Skeletal muscle satellite cell (primary cell): ENCODE data around the gene APOL2.
"Not testable (repeated sequence)": the region's sequence is repeated elsewhere in the genome, so short reads cannot be mapped to it uniquely, and the experiment has no call there.

Experiments
- H3K27me3 ChIP-seq: 2 replicates; pipeline ENCODE4 v1.7.0; 2013; ENCODE audit warnings: low read length; ENCODE audit not compliant: control insufficient read depth, insufficient read depth
- H3K36me3 ChIP-seq: 2 replicates; pipeline ENCODE4 v1.7.0; 2013; ENCODE audit warnings: mild to moderate bottlenecking, control low read depth, low read length; ENCODE audit not compliant: insufficient read depth
- H3K4me1 ChIP-seq: 2 replicates; pipeline ENCODE4 v1.7.0; 2013; ENCODE audit warnings: low read length; ENCODE audit not compliant: control insufficient read depth, insufficient read depth
- H3K4me2 ChIP-seq: 2 replicates; pipeline ENCODE4 v1.7.0; 2013; ENCODE audit warnings: mild to moderate bottlenecking, low read length
- H3K4me3 ChIP-seq: 2 replicates; pipeline ENCODE4 v1.7.0; 2013; ENCODE audit warnings: low read length
- H3K9ac ChIP-seq: 2 replicates; pipeline ENCODE4 v1.7.0; 2013; ENCODE audit warnings: mild to moderate bottlenecking, low read depth, low read length, moderate library complexity
- H3K9me3 ChIP-seq: replicated peaks from 2 replicates; pipeline ENCODE4 v1.7.0; 2013; ENCODE audit warnings: mild to moderate bottlenecking, control low read depth, low read length

The APOL2 gene

GRCh38 chr22:36250292-36250960, 11.1 kb upstream of the APOL2 start:
- H3K9me3 ChIP-seq, H3K4me3 ChIP-seq, H3K4me2 ChIP-seq, H3K9ac ChIP-seq, H3K27me3 ChIP-seq, H3K36me3 ChIP-seq: not testable (repeated sequence)
- H3K4me1 ChIP-seq: peaks cover 20% of the 10 kb centered on the region

DNA sequence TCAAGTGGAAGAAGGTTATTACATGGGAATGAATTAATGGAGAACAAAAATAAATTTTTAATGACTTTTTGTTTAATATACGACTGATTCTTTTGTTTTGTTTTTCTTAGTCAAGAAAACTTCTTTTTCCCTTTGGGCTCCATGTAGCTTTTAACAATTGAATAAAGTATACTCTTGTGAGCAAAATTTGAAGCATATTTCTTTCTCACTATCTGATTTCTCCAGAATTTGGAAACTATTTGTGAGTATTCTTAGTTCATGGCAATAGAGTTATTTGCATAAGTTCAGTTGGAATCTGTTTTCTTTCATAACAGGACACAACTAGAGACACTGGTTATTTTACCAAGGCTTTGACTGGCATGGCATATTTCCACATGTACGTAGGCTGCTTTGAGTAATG, 9.8 kb upstream of the APOL2 start:
- H3K36me3 ChIP-seq: no peaks in the 10 kb centered on the region
- H3K4me2 ChIP-seq: no peak overlapping the region
- no peaks in the 10 kb centered on the region for H3K27me3 ChIP-seq
- no peaks in the 10 kb centered on the region for H3K9me3 ChIP-seq
- H3K4me3 ChIP-seq: no peak overlapping the region
- no peak overlapping the region for H3K9ac ChIP-seq
- peaks cover 27% of the 10 kb centered on the region for H3K4me1 ChIP-seq

GRCh38 chr22:36247955-36248354, 8.6 kb upstream of the APOL2 start:
- Histone ChIP-seq H3K4me2 (no peak overlapping the region), H3K4me1 (peaks cover 21% of the 10 kb centered on the region), H3K9me3 (no peaks in the 10 kb centered on the region), H3K27me3 (no peaks in the 10 kb centered on the region), H3K9ac (no peak overlapping the region), H3K36me3 (no peaks in the 10 kb centered on the region), H3K4me3 (no peak overlapping the region)

GRCh38 chr22:36246718-36247117, 7.4 kb upstream of the APOL2 start:
- no peaks in the 10 kb centered on the region for H3K9me3 ChIP-seq
- no peaks in the 10 kb centered on the region for H3K36me3 ChIP-seq
- no peaks in the 10 kb centered on the region for H3K27me3 ChIP-seq
- no peak overlapping the region for H3K4me2 ChIP-seq
- peaks cover 16% of the 10 kb centered on the region for H3K4me1 ChIP-seq
- no peak overlapping the region for H3K9ac ChIP-seq
- H3K4me3 ChIP-seq: no peak overlapping the region

GRCh38 chr22:36245805-36246356, 6.6 kb upstream of the APOL2 start:
- Histone ChIP-seq H3K4me2 (no peak overlapping the region), H3K4me1 (peaks cover 16% of the 10 kb centered on the region), H3K27me3 (no peaks in the 10 kb centered on the region), H3K4me3 (no peak overlapping the region), H3K9ac (no peak overlapping the region), H3K36me3 (no peaks in the 10 kb centered on the region), H3K9me3 (no peaks in the 10 kb centered on the region)

- H3K4me1 ChIP-seq: peaks cover 20% of the 10 kb centered on the region
- H3K9ac ChIP-seq: no peak overlapping the region
- no peaks in the 10 kb centered on the region for H3K36me3 ChIP-seq
- no peaks in the 10 kb centered on the region for H3K27me3 ChIP-seq
- no peak overlapping the region for H3K4me2 ChIP-seq
- H3K4me3 ChIP-seq: no peak overlapping the region
- no peaks in the 10 kb centered on the region for H3K9me3 ChIP-seq
Observed at GRCh38 chr22:36244522-36245391, 5.4 kb upstream of the APOL2 start.

- Histone ChIP-seq H3K4me3 (no peak overlapping the region), H3K9me3 (no peaks in the 10 kb centered on the region), H3K36me3 (no peaks in the 10 kb centered on the region), H3K4me1 (peaks cover 23% of the 10 kb centered on the region), H3K9ac (no peak overlapping the region), H3K27me3 (no peaks in the 10 kb centered on the region), H3K4me2 (no peak overlapping the region)
Observed at GRCh38 chr22:36243986-36244385, 4.7 kb upstream of the APOL2 start.

DNA sequence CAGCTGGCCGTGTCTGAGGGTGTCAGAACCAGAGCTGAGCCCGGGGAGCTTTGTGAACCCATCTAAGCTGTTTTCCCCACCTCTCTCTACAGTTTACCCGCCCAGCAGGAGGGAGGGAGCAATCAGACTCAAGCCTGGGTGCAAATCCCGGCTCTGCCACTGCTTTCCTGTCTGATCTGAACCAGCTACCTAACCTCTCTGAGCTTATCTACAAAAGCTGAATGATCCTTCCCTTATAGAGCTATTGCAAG, 252 bp downstream of the APOL2 start:
- H3K27me3 ChIP-seq: no peaks in the 10 kb centered on the region
- H3K4me2 ChIP-seq: peak overlapping the region; percentile 100
- H3K36me3 ChIP-seq: peaks cover 4% of the 10 kb centered on the region
- no peaks in the 10 kb centered on the region for H3K9me3 ChIP-seq
- H3K4me1 ChIP-seq: peaks cover 31% of the 10 kb centered on the region
- peak overlapping the region; percentile 84 for H3K9ac ChIP-seq
- peak overlapping the region; percentile 79 for H3K4me3 ChIP-seq

GRCh38 chr22:36238373-36239149, 766 bp downstream of the APOL2 start:
- Histone ChIP-seq H3K4me2 (peak overlapping the region; percentile 100), H3K36me3 (peaks cover 4% of the 10 kb centered on the region), H3K4me3 (peak overlapping the region; percentile 79), H3K27me3 (no peaks in the 10 kb centered on the region), H3K9me3 (no peaks in the 10 kb centered on the region), H3K4me1 (peaks cover 28% of the 10 kb centered on the region), H3K9ac (peak overlapping the region; percentile 84)

DNA sequence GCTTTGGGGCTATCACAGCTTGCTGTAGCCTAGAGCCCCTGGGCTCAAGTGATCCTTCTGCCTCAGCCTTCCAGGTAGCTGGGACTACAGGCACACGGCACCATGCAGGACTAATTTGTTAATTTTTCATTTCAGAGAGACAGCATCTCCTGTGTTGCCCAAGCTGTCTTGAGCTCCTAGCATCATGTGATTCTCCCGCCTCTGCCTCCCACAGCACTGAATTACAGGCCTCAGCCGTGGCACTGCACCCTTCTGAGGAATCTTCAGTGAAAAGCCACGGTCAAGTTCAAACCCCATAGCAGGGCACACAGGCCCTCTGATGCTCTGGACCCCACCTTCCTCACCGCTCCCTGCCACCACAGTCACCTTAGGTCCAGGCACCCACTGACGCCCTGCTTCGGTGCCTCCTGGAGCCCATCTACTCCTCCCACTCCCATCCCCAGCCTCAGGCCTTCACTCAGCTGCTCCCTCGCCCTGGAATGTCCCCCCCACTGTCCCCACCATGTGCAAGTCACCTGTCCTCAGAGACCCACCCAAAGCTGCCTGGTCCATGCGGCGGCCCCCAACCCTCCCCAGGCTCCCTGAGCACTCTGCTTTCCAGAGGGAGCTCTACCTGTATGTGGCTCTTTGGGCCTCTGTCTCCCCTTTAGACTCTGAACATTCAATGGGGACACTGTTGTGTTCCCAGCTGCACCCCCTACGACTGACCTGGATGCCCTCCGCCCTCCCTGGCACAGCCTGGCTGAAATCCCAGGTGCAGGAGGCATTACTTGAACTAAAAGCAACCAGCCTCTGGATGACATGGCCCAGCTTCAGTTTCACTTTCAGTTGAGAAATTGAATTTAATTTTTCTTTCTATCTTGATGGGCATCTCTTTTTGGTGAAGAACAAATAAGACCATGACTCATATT, 1.6 kb downstream of the APOL2 start:
- Histone ChIP-seq H3K9me3 (no peaks in the 10 kb centered on the region), H3K36me3 (peaks cover 13% of the 10 kb centered on the region), H3K4me1 (peaks cover 28% of the 10 kb centered on the region), H3K27me3 (no peaks in the 10 kb centered on the region), H3K4me3 (peak overlapping the region; percentile 79), H3K4me2 (peak overlapping the region; percentile 100), H3K9ac (peak overlapping the region; percentile 84)
